Esophagus muscularis mucosa (tissue), 4 donors: ENCODE data around the gene OR6K6. TPM values are rescaled to one million over a fixed set of nuclear protein-coding genes. Genes with fewer than 3 reads are reported as not detected.

Experiments
- DNase-seq: peaks from one replicate; pipeline ENCODE4 v3.0.0-alpha.2; 2017; ENCODE audit errors: extremely low spot score
- H3K27ac ChIP-seq, 4 donors: fragments of 200-600 bp; sonication (generic); replicated peaks in 1 of 4; 1 replicate in 3 of 4; 2 replicates in 1 of 4; pipeline ENCODE4 v1.5.1; 2016 to 2019; ENCODE audit warnings: mild to moderate bottlenecking in 1 of 4
- H3K27me3 ChIP-seq, 4 donors: fragments of 200-600 bp; sonication (generic); one replicate each; pipeline versions ENCODE4 v1.5.1 to v1.6.0; 2016 to 2019
- H3K36me3 ChIP-seq, 4 donors: fragments of 200-600 bp; sonication (generic); one replicate each; pipeline ENCODE4 v1.5.1; 2016 to 2019
- H3K4me1 ChIP-seq, 4 donors: fragments of 200-600 bp; sonication (generic); one replicate each; pipeline ENCODE4 v1.5.1; 2016 to 2019
- H3K4me3 ChIP-seq, 4 donors: fragments of 200-600 bp; sonication (generic); 1 replicate in 2 of 4; 2 replicates in 2 of 4; pipeline ENCODE4 v1.5.1; 2016 to 2019; ENCODE audit warnings: mild to moderate bottlenecking in 4 of 4, moderate library complexity in 1 of 4
- H3K9me3 ChIP-seq, 4 donors: fragments of 200-600 bp; sonication (generic); 1 replicate in 3 of 4; 2 replicates in 1 of 4; pipeline ENCODE4 v1.5.1; 2016 to 2019
- EP300 ChIP-seq: sonication (generic); formaldehyde crosslinking; IDR thresholded peaks from one replicate; pipeline ENCODE4 v1.6.1; 2017; ENCODE audit warnings: antibody characterized with exemption
- POLR2A ChIP-seq: fragments of 450-650 bp; IDR thresholded peaks from one replicate; pipeline ENCODE4 v1.6.1; 2017; ENCODE audit warnings: antibody characterized with exemption, moderate library complexity, mild to moderate bottlenecking, low read depth
- POLR2AphosphoS5 ChIP-seq, 2 donors: sonication (generic); formaldehyde crosslinking; IDR thresholded peaks; one replicate each; pipeline ENCODE4 v1.6.1; 2017; ENCODE audit warnings: antibody characterized with exemption in 2 of 2
- WGBS: methylation state at CpG from one replicate; pipeline ENCODE4 v1.1.5; 2018; 5-methylcytosine and 5-hydroxymethylcytosine counted together
- intact Hi-C: fragments of 100-400 bp; cut with DNase I; formaldehyde crosslinking; loops from one replicate; pipeline ENCODE4 v1.15.1; 2023
- total RNA-seq, 4 donors: library from RNA; depleted of rRNA; stranded (reverse); fragments of >200 nt; gene quantifications; one replicate each; pipeline versions ENCODE4 v1.1.0 to v1.2.1, GENCODE V29; 2016
- TF ChIP-seq, protein P1 (sequence below), 3 experiments: fragments of 200-600 bp in 2 of 3; fragments of 450-650 bp in 1 of 3; sonication (generic) in 2 of 3; IDR thresholded peaks; one replicate each; pipeline ENCODE4 v1.5.1; 2017 to 2019; ENCODE audit warnings: antibody characterized with exemption in 3 of 3, mild to moderate bottlenecking in 2 of 3, moderate library complexity in 1 of 3

Gene OR6K6
- total RNA-seq, 4 donors from 2014 or later = not detected

DNA sequence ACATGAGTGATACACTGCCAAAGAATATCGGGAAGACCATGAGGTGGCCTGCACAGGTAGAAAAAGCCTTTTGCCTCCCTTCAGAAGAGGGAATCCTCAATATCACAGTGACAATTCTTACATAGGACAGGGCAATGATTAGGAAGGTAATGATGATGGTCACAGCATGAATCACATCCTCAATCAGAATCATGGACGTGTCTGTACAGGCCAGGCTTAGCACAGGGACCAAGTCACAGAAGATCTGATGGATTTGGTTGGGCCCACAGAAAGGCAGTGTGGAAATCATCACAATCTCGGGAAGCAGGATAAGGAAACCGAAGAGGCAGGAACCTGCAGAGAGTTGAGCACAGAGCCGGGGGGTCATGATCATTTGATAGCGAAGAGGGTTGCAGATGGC, 37.2 kb upstream of the OR6K6 start:
- H3K27me3 ChIP-seq = no peaks in the 10 kb centered on the region
- WGBS = 88% methylated on average over 6 of the region's 6 CpGs
- TF ChIP-seq POLR2A (no peak), EP300 (no peak), POLR2AphosphoS5 (IDR thresholded peaks at IDR 0.05) (no peak)
- TF ChIP-seq, protein P1, sequence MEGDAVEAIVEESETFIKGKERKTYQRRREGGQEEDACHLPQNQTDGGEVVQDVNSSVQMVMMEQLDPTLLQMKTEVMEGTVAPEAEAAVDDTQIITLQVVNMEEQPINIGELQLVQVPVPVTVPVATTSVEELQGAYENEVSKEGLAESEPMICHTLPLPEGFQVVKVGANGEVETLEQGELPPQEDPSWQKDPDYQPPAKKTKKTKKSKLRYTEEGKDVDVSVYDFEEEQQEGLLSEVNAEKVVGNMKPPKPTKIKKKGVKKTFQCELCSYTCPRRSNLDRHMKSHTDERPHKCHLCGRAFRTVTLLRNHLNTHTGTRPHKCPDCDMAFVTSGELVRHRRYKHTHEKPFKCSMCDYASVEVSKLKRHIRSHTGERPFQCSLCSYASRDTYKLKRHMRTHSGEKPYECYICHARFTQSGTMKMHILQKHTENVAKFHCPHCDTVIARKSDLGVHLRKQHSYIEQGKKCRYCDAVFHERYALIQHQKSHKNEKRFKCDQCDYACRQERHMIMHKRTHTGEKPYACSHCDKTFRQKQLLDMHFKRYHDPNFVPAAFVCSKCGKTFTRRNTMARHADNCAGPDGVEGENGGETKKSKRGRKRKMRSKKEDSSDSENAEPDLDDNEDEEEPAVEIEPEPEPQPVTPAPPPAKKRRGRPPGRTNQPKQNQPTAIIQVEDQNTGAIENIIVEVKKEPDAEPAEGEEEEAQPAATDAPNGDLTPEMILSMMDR (IDR thresholded peaks at IDR 0.05) = no peak
- H3K4me3 ChIP-seq = no peak overlapping the region
- no peaks in the 10 kb centered on the region for H3K4me1 ChIP-seq
- H3K36me3 ChIP-seq = no peaks in the 10 kb centered on the region
- H3K27ac ChIP-seq = no peak overlapping the region
- no peak for DNase-seq
- intact Hi-C loops = no loop called here
- no peaks in the 10 kb centered on the region for H3K9me3 ChIP-seq

GRCh38 chr1:158719664-158720063, 34.9 kb upstream of the OR6K6 start:
- no peak overlapping the region for H3K27ac ChIP-seq
- H3K4me3 ChIP-seq = no peak overlapping the region
- DNase-seq = no peak
- intact Hi-C loops = no loop called here
- H3K9me3 ChIP-seq = no peaks in the 10 kb centered on the region
- no peaks in the 10 kb centered on the region for H3K36me3 ChIP-seq
- H3K4me1 ChIP-seq = no peaks in the 10 kb centered on the region
- 40% methylated on average over 3 of the region's 3 CpGs for WGBS
- TF ChIP-seq EP300 = no peak
- no peak for TF ChIP-seq POLR2AphosphoS5 (IDR thresholded peaks at IDR 0.05)
- no peak for TF ChIP-seq POLR2A
- TF ChIP-seq, protein P1 (IDR thresholded peaks at IDR 0.05) = no peak
- H3K27me3 ChIP-seq = peaks cover 0 to 3% (median 0%) of the 10 kb centered on the region in 4 donors

DNA sequence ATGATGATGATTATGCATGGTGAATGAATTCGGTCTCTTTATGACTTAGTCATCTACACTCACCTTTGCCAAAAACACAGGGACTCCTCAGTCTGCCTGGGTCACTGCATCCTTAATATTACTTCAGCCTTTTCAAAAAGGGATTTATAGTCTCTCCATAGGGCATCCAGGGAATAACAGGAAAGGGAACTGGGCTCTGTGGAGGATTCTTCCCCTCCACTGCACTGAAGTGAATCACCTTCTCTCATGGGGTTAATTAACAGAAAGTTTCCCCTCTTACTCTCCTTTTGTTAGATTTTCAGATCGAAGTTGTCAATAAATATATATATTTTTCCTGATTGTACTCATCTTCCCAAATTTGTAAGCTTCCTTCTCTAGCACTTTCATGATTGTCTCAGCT, 33.9 kb upstream of the OR6K6 start, which contains the start of gene OR6K3:
TSS of gene OR6K3 (minus strand) at position 101 of the 400 bp plus-strand sequence. CDS start 2,605 bp downstream, outside the sequence.
- Histone ChIP-seq H3K36me3 (no peaks in the 10 kb centered on the region), H3K4me1 (no peaks in the 10 kb centered on the region), H3K4me3 (no peak within 1 kb of the TSS), H3K27ac (no peak within 1 kb of the TSS), H3K27me3 (peaks cover 0 to 4% (median 0%) of the 10 kb centered on the region in 4 donors), H3K9me3 (no peaks in the 10 kb centered on the region)
- intact Hi-C loops = no loop called here
- 76% methylated on average over 2 of the region's 2 CpGs for WGBS
- TF ChIP-seq EP300 (no peak), POLR2AphosphoS5 (IDR thresholded peaks at IDR 0.05) (no peak), POLR2A (no peak)
- TF ChIP-seq, protein P1 (IDR thresholded peaks at IDR 0.05) = no peak
- no peak for DNase-seq

DNA sequence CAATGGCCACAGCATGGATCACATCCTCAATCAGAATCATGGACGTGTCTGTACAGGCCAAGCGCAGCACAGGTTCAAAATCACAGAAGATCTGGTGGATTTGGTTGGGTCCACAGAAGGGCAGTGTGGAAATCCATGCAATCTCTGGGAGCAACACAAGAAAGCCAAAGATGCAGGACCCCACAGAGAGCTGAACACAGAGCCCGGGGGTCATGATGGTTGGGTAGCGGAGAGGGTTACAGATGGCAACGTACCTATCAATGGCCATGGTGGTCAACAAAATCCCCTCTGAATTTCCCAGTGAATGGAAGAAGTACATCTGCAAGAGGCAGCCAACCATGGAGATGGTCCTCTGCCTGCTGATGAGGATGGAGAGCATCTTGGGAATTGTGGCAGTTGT, 30.1 kb upstream of the OR6K6 start:
- intact Hi-C loops = no loop called here
- no peak overlapping the region for H3K27ac ChIP-seq
- no peaks in the 10 kb centered on the region for H3K36me3 ChIP-seq
- H3K4me1 ChIP-seq = no peaks in the 10 kb centered on the region
- H3K9me3 ChIP-seq = no peaks in the 10 kb centered on the region
- 84% methylated on average over 5 of the region's 5 CpGs for WGBS
- H3K4me3 ChIP-seq = no peak overlapping the region
- H3K27me3 ChIP-seq = peaks cover 0 to 4% (median 0%) of the 10 kb centered on the region in 4 donors
- no peak for TF ChIP-seq POLR2A
- no peak for TF ChIP-seq POLR2AphosphoS5 (IDR thresholded peaks at IDR 0.05)
- TF ChIP-seq EP300 = no peak
- TF ChIP-seq, protein P1 (IDR thresholded peaks at IDR 0.05) = no peak
- DNase-seq = no peak

DNA sequence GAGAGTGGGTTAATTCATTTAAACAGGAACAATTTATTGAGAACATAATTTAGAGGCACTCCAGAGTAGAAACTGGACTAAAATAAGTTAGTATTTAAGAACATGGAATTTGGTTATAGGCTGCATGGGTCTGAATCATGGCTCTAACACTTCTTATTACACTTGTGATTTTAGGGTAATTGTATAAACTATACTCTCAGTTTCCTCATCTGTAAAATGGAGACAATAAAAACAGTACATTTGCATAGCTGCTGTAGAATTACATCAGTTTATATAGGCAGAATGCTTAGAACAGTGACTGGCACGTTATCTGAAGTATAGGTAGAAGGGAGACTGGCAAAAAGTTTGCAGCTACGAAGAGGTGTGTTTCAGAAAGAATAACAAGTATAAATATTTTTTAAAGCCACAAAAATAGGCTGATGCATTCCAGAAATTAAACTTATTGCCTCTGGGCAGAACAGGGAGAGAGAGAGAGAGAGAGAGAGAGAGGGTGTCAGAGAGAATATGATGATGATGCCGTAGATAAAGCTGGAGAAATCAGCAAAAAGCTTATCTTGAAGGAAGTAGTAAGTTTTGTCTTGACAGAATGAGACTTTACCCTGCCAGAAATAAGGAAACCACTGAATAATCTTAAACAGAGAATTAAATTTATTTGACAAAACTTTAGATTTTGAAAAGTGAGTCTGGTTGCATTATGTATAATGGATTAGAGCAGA, 25.9 kb upstream of the OR6K6 start:
- intact Hi-C loops = no loop called here
- no peaks in the 10 kb centered on the region for H3K36me3 ChIP-seq
- DNase-seq = no peak
- peaks cover 0 to 4% (median 0%) of the 10 kb centered on the region in 4 donors for H3K27me3 ChIP-seq
- no peaks in the 10 kb centered on the region for H3K4me1 ChIP-seq
- no peaks in the 10 kb centered on the region for H3K9me3 ChIP-seq
- 57% methylated on average over 3 of the region's 3 CpGs for WGBS
- TF ChIP-seq EP300 (no peak), POLR2AphosphoS5 (IDR thresholded peaks at IDR 0.05) (no peak), POLR2A (no peak)
- H3K27ac ChIP-seq = no peak overlapping the region
- no peak overlapping the region for H3K4me3 ChIP-seq
